Measurements from ENCODE around the gene F7. TPM values are rescaled to one million over a fixed set of nuclear protein-coding genes. Genes with fewer than 3 reads are reported as not detected.

F7 gene
- total RNA-seq, 1 experiment from 2014 or later: not detected

GRCh38 chr13:113119822-113120189 lies 14.2 kb downstream of the F7 start:
- Histone ChIP-seq H3K4me1 (ENCODE audit: control insufficient read depth, insufficient read depth, low read length) (no peaks in the 10 kb centered on the region), H3K4me3 (ENCODE audit: low read depth in 2 of 2, low read length in 2 of 2) (no peak overlapping the region), H3K27me3 (ENCODE audit: control insufficient read depth, insufficient read depth, low read length) (no peaks in the 10 kb centered on the region), H3K9me3 (ENCODE audit: control insufficient read depth, insufficient read depth, low read depth, low read length) (no peaks in the 10 kb centered on the region), H3K36me3 (ENCODE audit: control insufficient read depth, insufficient read depth, low read length) (no peaks in the 10 kb centered on the region), H3K27ac (ENCODE audit: low read length) (no peak overlapping the region)
- intact Hi-C loops (cut with micrococcal nuclease; ENCODE audit: unreplicated experiment): no loop called here
- ATAC-seq: no peak
- ChIA-PET POLR2A (no interaction called here), CTCF (no interaction called here)
- BruUV-seq (replicated peaks): no TSS peak
- in situ Hi-C loops (cut with HindIII; ENCODE audit: low pct_unique_long_range_greater_than_20kb, low sequenced_read_pairs): no loop called here
- no peak for TF ChIP-seq CTCF (IDR thresholded peaks at IDR 0.05)
- no peak for DNase-seq (ENCODE audit: low read depth, low spot score)

GRCh38 chr13:113120300-113121182 lies 14.9 kb downstream of the F7 start:
- POLR2A ChIA-PET: no interaction called here
- Histone ChIP-seq H3K4me3 (ENCODE audit: low read depth in 2 of 2, low read length in 2 of 2) (no peak overlapping the region), H3K27ac (ENCODE audit: low read length) (no peak overlapping the region), H3K27me3 (ENCODE audit: control insufficient read depth, insufficient read depth, low read length) (no peaks in the 10 kb centered on the region), H3K9me3 (ENCODE audit: control insufficient read depth, insufficient read depth, low read depth, low read length) (no peaks in the 10 kb centered on the region), H3K36me3 (ENCODE audit: control insufficient read depth, insufficient read depth, low read length) (no peaks in the 10 kb centered on the region), H3K4me1 (ENCODE audit: control insufficient read depth, insufficient read depth, low read length) (no peaks in the 10 kb centered on the region)
- intact Hi-C loops (cut with micrococcal nuclease; ENCODE audit: unreplicated experiment) (no loop called here), in situ Hi-C loops (cut with HindIII; ENCODE audit: low pct_unique_long_range_greater_than_20kb, low sequenced_read_pairs) (no loop called here)
- BruUV-seq (replicated peaks): no TSS peak
- ATAC-seq (no peak), DNase-seq (ENCODE audit: low read depth, low spot score) (no peak)
- CTCF ChIA-PET: no interaction called here
- no peak for TF ChIP-seq CTCF (IDR thresholded peaks at IDR 0.05)
- TF ChIP-seq TCF7L2 (IDR thresholded peaks at IDR 0.05; ENCODE audit: low read depth, low read length): no peak
- TF ChIP-seq REST (IDR thresholded peaks at IDR 0.05; ENCODE audit: insufficient read depth in 1 of 2, low read depth in 2 of 2, low read length in 1 of 2): no peak
- no peak for TF ChIP-seq SIN3A (IDR thresholded peaks at IDR 0.05; ENCODE audit: borderline replicate concordance, insufficient read depth, low read depth, low read length)
- TF ChIP-seq POLR2AphosphoS5 (IDR thresholded peaks at IDR 0.05; ENCODE audit: low read depth, low read length): no peak

Data from Panc1 (cell line).